RWPE2 (cell line): ENCODE results near the gene GBP2.
A peak's percentile ranks its signal among the peaks of the same experiment; 100 is the strongest.

ENCODE experiments used
- ATAC-seq: fragments of 200-7000 bp; cut with Tn5 transposase; 3 replicates; pipeline ENCODE4 v1.9.1; 2021; ENCODE audit warnings: low read depth
- DNase-seq: peaks from one replicate; pipeline ENCODE4 v3.0.0-alpha.2; 2020; ENCODE audit warnings: low spot score
- H3K27ac ChIP-seq: fragments of 450-650 bp; 2 replicates; pipeline ENCODE4 v1.5.1; 2017; ENCODE audit warnings: mild to moderate bottlenecking; ENCODE audit not compliant: poor library complexity, severe bottlenecking
- H3K27me3 ChIP-seq: fragments of 250-450 bp; sonication (Bioruptor Pico); 2 replicates; pipeline ENCODE4 v1.5.1; 2021; ENCODE audit warnings: mild to moderate bottlenecking, moderate library complexity; ENCODE audit not compliant: insufficient read depth, poor library complexity, severe bottlenecking
- H3K36me3 ChIP-seq: fragments of 250-450 bp; sonication (Bioruptor Pico); 2 replicates; pipeline ENCODE4 v1.5.1; 2020; ENCODE audit warnings: low read depth, mild to moderate bottlenecking, moderate library complexity
- H3K4me1 ChIP-seq: fragments of 250-450 bp; sonication (Bioruptor Pico); 2 replicates; pipeline ENCODE4 v1.5.1; 2021; ENCODE audit warnings: mild to moderate bottlenecking, moderate library complexity; ENCODE audit not compliant: insufficient read depth, poor library complexity, severe bottlenecking
- H3K4me3 ChIP-seq: fragments of 250-450 bp; sonication (Bioruptor Pico); 2 replicates; pipeline ENCODE4 v1.5.1; 2021; ENCODE audit warnings: mild to moderate bottlenecking, moderate library complexity; ENCODE audit not compliant: severe bottlenecking
- H3K9me3 ChIP-seq: fragments of 250-450 bp; sonication (Bioruptor Pico); 2 replicates; pipeline ENCODE4 v1.5.1; 2021; ENCODE audit warnings: mild to moderate bottlenecking, moderate library complexity; ENCODE audit not compliant: severe bottlenecking
- TF ChIP-seq, protein P1 (sequence below): fragments of 450-650 bp; IDR thresholded peaks from one replicate; pipeline ENCODE4 v1.5.1; 2017; ENCODE audit warnings: mild to moderate bottlenecking, moderate library complexity; ENCODE audit not compliant: poor library complexity, severe bottlenecking

GBP2 gene

DNA sequence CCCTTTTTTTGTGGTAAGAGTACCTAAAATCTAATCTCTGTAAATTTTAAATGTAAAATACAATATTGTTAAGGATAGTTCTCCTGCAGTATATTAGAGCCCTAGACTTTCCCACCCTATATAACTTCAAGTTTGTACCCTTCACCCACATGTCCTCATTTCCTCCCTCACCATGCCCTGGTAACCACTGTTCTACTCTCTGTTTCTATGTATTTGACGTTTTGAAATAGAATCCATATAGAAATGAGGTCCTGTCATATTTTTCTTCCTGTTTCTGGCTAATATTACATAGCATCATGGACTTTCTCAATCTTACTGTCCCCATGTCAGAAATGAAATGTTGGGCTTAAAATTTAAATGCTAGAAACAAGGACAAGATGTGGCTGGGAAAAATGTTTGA is 25.1 kb upstream of the GBP2 start:
- DNase-seq (no peak), ATAC-seq (no peak)
- H3K27ac ChIP-seq: no peak overlapping the region
- H3K27me3 ChIP-seq: no peaks in the 10 kb centered on the region
- H3K36me3 ChIP-seq: no peaks in the 10 kb centered on the region
- no peak overlapping the region for H3K4me3 ChIP-seq
- TF ChIP-seq, protein P1, sequence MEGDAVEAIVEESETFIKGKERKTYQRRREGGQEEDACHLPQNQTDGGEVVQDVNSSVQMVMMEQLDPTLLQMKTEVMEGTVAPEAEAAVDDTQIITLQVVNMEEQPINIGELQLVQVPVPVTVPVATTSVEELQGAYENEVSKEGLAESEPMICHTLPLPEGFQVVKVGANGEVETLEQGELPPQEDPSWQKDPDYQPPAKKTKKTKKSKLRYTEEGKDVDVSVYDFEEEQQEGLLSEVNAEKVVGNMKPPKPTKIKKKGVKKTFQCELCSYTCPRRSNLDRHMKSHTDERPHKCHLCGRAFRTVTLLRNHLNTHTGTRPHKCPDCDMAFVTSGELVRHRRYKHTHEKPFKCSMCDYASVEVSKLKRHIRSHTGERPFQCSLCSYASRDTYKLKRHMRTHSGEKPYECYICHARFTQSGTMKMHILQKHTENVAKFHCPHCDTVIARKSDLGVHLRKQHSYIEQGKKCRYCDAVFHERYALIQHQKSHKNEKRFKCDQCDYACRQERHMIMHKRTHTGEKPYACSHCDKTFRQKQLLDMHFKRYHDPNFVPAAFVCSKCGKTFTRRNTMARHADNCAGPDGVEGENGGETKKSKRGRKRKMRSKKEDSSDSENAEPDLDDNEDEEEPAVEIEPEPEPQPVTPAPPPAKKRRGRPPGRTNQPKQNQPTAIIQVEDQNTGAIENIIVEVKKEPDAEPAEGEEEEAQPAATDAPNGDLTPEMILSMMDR: no peak
- no peaks in the 10 kb centered on the region for H3K9me3 ChIP-seq
- no peaks in the 10 kb centered on the region for H3K4me1 ChIP-seq

DNA sequence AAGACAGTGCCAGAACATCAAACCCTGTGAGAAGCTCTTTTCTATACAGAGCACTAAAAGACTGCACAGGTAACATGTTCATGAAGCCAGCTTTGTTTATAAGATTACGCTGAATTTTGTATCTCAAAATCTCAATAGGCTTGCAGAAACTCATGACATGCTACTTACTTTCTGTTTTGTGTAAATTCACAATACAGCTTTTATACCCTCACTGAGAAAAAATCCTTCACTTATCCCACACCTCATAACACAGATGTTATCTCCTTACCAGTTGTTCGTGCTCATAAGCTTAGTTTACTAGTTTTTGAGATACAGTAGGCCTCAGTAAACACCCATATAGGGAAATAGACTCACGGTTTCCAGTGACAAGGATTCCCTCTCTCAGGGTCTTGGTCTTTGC is 24.1 kb upstream of the GBP2 start:
- no peaks in the 10 kb centered on the region for H3K9me3 ChIP-seq
- no peaks in the 10 kb centered on the region for H3K27me3 ChIP-seq
- H3K27ac ChIP-seq: no peak overlapping the region
- H3K4me3 ChIP-seq: no peak overlapping the region
- ATAC-seq: no peak
- H3K4me1 ChIP-seq: no peaks in the 10 kb centered on the region
- DNase-seq: no peak
- no peaks in the 10 kb centered on the region for H3K36me3 ChIP-seq
- TF ChIP-seq, protein P1: no peak

DNA sequence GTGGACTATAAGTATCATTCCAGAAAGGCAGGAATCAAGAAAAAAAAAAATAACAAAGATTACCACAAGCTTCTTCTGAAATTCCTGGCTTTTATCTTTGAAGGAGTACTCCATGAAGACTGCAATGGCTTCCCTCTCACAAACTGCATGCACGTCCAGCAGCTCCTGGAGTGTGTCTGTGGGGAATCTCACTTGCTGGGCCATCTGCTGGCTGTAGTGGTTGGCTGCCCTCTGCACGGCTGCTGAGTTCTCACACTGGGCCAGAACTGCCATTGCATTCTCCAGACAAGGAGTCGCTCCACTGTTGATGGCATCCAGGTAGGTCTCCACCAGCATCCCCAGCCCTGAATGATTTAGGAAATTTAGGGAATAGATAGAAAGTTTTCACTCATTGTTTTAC is 23.3 kb upstream of the GBP2 start:
- no peaks in the 10 kb centered on the region for H3K27me3 ChIP-seq
- ATAC-seq (peak; percentile 56; the same call in 1 of the 3 replicates), DNase-seq (no peak)
- no peaks in the 10 kb centered on the region for H3K4me1 ChIP-seq
- H3K9me3 ChIP-seq: no peaks in the 10 kb centered on the region
- no peak overlapping the region for H3K27ac ChIP-seq
- TF ChIP-seq, protein P1: peak; percentile 25
- no peak overlapping the region for H3K4me3 ChIP-seq
- H3K36me3 ChIP-seq: no peaks in the 10 kb centered on the region

DNA sequence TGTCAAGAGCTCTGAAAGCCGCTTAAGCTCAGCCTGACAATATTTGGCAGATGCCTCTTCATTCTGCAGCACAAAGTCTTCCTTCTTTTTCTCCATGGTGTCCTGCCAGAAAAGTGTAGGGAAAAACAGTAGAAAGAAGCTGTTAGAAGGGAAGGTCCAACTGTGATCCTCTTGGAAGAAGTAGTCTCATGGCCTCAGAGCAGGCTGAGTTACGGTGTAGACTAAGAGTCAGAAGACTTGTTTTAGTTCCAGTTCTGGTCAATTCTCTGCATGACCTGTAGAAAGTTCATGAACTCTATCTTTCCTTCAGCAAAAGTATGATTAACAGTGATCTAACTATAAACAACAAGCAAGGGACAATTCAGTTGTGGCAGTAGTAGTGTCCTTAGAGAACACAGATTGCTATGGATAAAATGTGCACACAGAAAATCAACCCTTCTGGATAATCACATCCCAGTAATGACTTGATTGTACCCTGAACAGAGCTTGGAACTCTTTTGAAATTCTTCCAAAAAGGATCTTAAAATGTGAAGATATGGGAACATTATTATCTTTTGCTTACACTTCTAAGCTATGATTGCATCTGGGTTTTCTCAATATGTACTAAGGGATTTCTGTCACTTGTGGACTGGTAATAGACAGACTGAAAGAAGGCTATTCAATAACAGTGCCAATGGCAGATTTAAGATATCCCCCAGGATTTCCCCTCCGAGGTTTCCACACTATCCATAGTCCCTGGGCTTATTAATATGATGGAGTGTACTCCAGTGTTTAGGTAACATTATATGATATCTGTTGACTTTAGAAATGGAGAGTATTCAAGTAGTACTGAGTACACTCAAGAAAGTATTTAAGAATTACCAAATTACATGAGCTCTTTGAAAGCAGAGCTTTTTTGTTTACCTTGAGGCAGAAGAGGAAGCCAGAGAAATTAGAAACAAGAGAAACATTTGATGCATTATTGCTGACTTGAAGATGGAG is 22.1 kb upstream of the GBP2 start:
- Histone ChIP-seq H3K27ac (no peak overlapping the region), H3K4me1 (no peaks in the 10 kb centered on the region), H3K36me3 (no peaks in the 10 kb centered on the region), H3K4me3 (no peak overlapping the region), H3K9me3 (no peaks in the 10 kb centered on the region), H3K27me3 (no peaks in the 10 kb centered on the region)
- ATAC-seq (no peak), DNase-seq (no peak)
- TF ChIP-seq, protein P1: no peak

DNA sequence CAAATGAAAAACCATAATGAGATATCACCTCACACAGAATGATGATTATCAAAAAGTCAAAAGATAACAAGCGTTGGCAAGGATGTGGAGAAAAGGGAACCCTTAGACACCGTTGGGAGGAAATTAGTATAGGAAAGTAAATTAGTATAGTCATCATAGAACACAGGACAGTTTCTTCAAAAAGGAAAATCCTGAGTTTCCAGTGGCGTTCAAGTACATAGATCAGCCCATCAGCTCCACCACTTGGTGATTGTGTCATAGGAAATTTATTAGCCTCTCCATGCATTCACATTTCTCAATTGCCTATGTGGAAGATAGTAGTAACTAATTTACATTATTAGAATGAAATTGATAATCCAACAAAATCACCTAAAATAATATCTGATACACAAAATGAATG is 20.8 kb upstream of the GBP2 start:
- Histone ChIP-seq H3K27me3 (no peaks in the 10 kb centered on the region), H3K27ac (no peak overlapping the region), H3K4me1 (no peaks in the 10 kb centered on the region), H3K9me3 (no peaks in the 10 kb centered on the region), H3K4me3 (no peak overlapping the region), H3K36me3 (no peaks in the 10 kb centered on the region)
- TF ChIP-seq, protein P1: no peak
- DNase-seq (no peak), ATAC-seq (no peak)
